CD4-positive, CD25-positive, alpha-beta regulatory T cell (primary cell): ENCODE data around the gene FOXP2. TPM values are rescaled to one million over a fixed set of nuclear protein-coding genes. Genes with fewer than 3 reads are reported as not detected.
"Not testable (repeated sequence)": the region's sequence is repeated elsewhere in the genome, so short reads cannot be mapped to it uniquely, and the experiment has no call there.

ENCODE experiments used
- ATAC-seq, 2 donors: fragments of 150-1000 bp; cut with Tn5 transposase; one replicate each; pipeline ENCODE4 v1.10.0; 2021; ENCODE audit warnings: low read depth in 2 of 2, moderate number of reproducible peaks in 2 of 2, moderate library complexity in 1 of 2
- DNase-seq, 3 donors: peaks; one replicate each; pipeline versions ENCODE4 v3.0.0 to v3.0.0-alpha.2; 2012 to 2022; ENCODE audit warnings: mixed read lengths in 1 of 3
- H3K27ac ChIP-seq: one replicate; pipeline ENCODE4 v1.7.0; 2013; ENCODE audit warnings: mild to moderate bottlenecking, low read length; ENCODE audit not compliant: insufficient read depth, poor library complexity, severe bottlenecking
- H3K27me3 ChIP-seq: one replicate; pipeline ENCODE4 v1.7.0; 2013; ENCODE audit warnings: low read length; ENCODE audit not compliant: control insufficient read depth, insufficient read depth
- H3K36me3 ChIP-seq: one replicate; pipeline ENCODE4 v1.7.0; 2013; ENCODE audit warnings: mild to moderate bottlenecking, low read length, moderate library complexity; ENCODE audit not compliant: control insufficient read depth, insufficient read depth
- H3K4me1 ChIP-seq: 2 replicates; pipeline ENCODE4 v1.7.0; 2013; ENCODE audit warnings: mild to moderate bottlenecking, low read length; ENCODE audit not compliant: insufficient read depth, control insufficient read depth, poor library complexity, severe bottlenecking
- H3K4me3 ChIP-seq: one replicate; pipeline ENCODE4 v1.7.0; 2013; ENCODE audit warnings: low read depth, mild to moderate bottlenecking, low read length, moderate library complexity
- H3K9me3 ChIP-seq, 2 experiments: 1 replicate in 1 of 2; 2 replicates in 1 of 2; pipeline ENCODE4 v1.7.0; 2013; ENCODE audit warnings: low read length in 2 of 2, mild to moderate bottlenecking in 1 of 2, moderate library complexity in 1 of 2; ENCODE audit not compliant: control insufficient read depth in 2 of 2
- H3K27ac Mint-ChIP-seq, 3 donors: one replicate each; pipeline ENCODE4 v1.8.0; 2020 to 2022; ENCODE audit warnings: mild to moderate bottlenecking in 3 of 3, mixed read lengths in 3 of 3, moderate library complexity in 2 of 3
- H3K27me3 Mint-ChIP-seq: one replicate; pipeline ENCODE4 v1.8.0; 2022; ENCODE audit warnings: mild to moderate bottlenecking, mixed read lengths
- H3K36me3 Mint-ChIP-seq: one replicate; pipeline ENCODE4 v1.8.0; 2020; ENCODE audit warnings: mixed read lengths
- H3K4me1 Mint-ChIP-seq, 4 donors: one replicate each; pipeline ENCODE4 v1.8.0; 2020 to 2022; ENCODE audit warnings: mixed read lengths in 4 of 4, mild to moderate bottlenecking in 1 of 4
- H3K4me3 Mint-ChIP-seq, 4 donors: one replicate each; pipeline ENCODE4 v1.8.0; 2020 to 2022; ENCODE audit warnings: mild to moderate bottlenecking in 4 of 4, mixed read lengths in 4 of 4, moderate library complexity in 3 of 4
- H3K9me3 Mint-ChIP-seq, 7 donors: one replicate each; pipeline ENCODE4 v1.8.0; 2020 to 2022; ENCODE audit warnings: mixed read lengths in 7 of 7, mild to moderate bottlenecking in 3 of 7, moderate library complexity in 2 of 7
- polyA plus RNA-seq, 4 donors: library from polyadenylated mRNA; unstranded; fragments of 300-500 nt; fragmentation: Illumina TruSeq; gene quantifications; one replicate each; pipeline ENCODE4 v1.2.3, GENCODE V29; 2021
- total RNA-seq: library from RNA; stranded (reverse); gene quantifications from one replicate; pipeline ENCODE4 v1.2.3, GENCODE V29; 2022

FOXP2 gene
- total and polyA plus RNA-seq, 5 donors from 2014 or later: not detected

- H3K36me3 ChIP-seq: no peaks in the 10 kb centered on the region
- H3K9me3 ChIP-seq: no peaks in the 10 kb centered on the region
- H3K27ac ChIP-seq: no peak overlapping the region
- H3K4me1 Mint-ChIP-seq: no peaks in the 10 kb centered on the region
- H3K4me3 Mint-ChIP-seq: no peak overlapping the region
- DNase-seq (no peak), ATAC-seq (no peak)
- H3K27me3 ChIP-seq: no peaks in the 10 kb centered on the region
- H3K4me1 ChIP-seq: no peaks in the 10 kb centered on the region
- no peak overlapping the region for H3K4me3 ChIP-seq
- H3K36me3 Mint-ChIP-seq: no peaks in the 10 kb centered on the region
- no peak overlapping the region for H3K27ac Mint-ChIP-seq
- no peaks in the 10 kb centered on the region for H3K27me3 Mint-ChIP-seq
- H3K9me3 Mint-ChIP-seq: peaks cover 0 to 3% (median 0%) of the 10 kb centered on the region in 7 donors
Observed at GRCh38 chr7:114481999-114482398, 67.4 kb downstream of the FOXP2 start.

GRCh38 chr7:114484226-114484625 lies 69.6 kb downstream of the FOXP2 start:
- ATAC-seq (no peak), DNase-seq (no peak)
- H3K27ac ChIP-seq: no peak overlapping the region
- Mint-ChIP-seq H3K4me3 (no peak overlapping the region), H3K27me3 (no peaks in the 10 kb centered on the region), H3K9me3 (peaks cover 0 to 13% (median 2%) of the 10 kb centered on the region in 7 donors), H3K27ac (no peak overlapping the region), H3K4me1 (no peaks in the 10 kb centered on the region), H3K36me3 (no peaks in the 10 kb centered on the region)
- no peaks in the 10 kb centered on the region for H3K27me3 ChIP-seq
- H3K4me1 ChIP-seq: no peaks in the 10 kb centered on the region
- no peak overlapping the region for H3K4me3 ChIP-seq
- H3K9me3 ChIP-seq: no peaks in the 10 kb centered on the region
- H3K36me3 ChIP-seq: no peaks in the 10 kb centered on the region

GRCh38 chr7:114487174-114487573 lies 72.6 kb downstream of the FOXP2 start:
- Mint-ChIP-seq H3K36me3 (no peaks in the 10 kb centered on the region), H3K9me3 (peaks cover 0 to 13% (median 5%) of the 10 kb centered on the region in 7 donors), H3K27me3 (no peaks in the 10 kb centered on the region)

GRCh38 chr7:114488696-114489095 lies 74.1 kb downstream of the FOXP2 start:
- Mint-ChIP-seq H3K27me3 (no peaks in the 10 kb centered on the region), H3K4me1 (no peaks in the 10 kb centered on the region), H3K9me3 (peaks cover 0 to 13% (median 5%) of the 10 kb centered on the region in 7 donors), H3K36me3 (no peaks in the 10 kb centered on the region), H3K4me3 (no peak overlapping the region), H3K27ac (no peak overlapping the region)
- no peak for ATAC-seq
- DNase-seq: no peak
- H3K27me3 ChIP-seq: no peaks in the 10 kb centered on the region
- no peaks in the 10 kb centered on the region for H3K36me3 ChIP-seq
- H3K4me3 ChIP-seq: no peak overlapping the region
- H3K9me3 ChIP-seq: no peaks in the 10 kb centered on the region
- no peak overlapping the region for H3K27ac ChIP-seq
- H3K4me1 ChIP-seq: no peaks in the 10 kb centered on the region

More at GRCh38 chr7:114487174-114487573, 72.6 kb downstream of the FOXP2 start:
- Mint-ChIP-seq H3K4me1 (no peaks in the 10 kb centered on the region), H3K27ac (no peak overlapping the region), H3K4me3 (no peak overlapping the region)
- Histone ChIP-seq H3K27ac (no peak overlapping the region), H3K27me3 (no peaks in the 10 kb centered on the region), H3K36me3 (no peaks in the 10 kb centered on the region), H3K9me3 (no peaks in the 10 kb centered on the region), H3K4me1 (no peaks in the 10 kb centered on the region), H3K4me3 (no peak overlapping the region)
- ATAC-seq: no peak
- DNase-seq: no peak

GRCh38 chr7:114497491-114497890 lies 82.9 kb downstream of the FOXP2 start:
- not testable (repeated sequence) for H3K36me3 Mint-ChIP-seq, H3K9me3 ChIP-seq, H3K27ac Mint-ChIP-seq, H3K4me3 ChIP-seq, H3K36me3 ChIP-seq, H3K4me1 Mint-ChIP-seq, H3K9me3 Mint-ChIP-seq, DNase-seq, ATAC-seq, H3K4me3 Mint-ChIP-seq, H3K27me3 Mint-ChIP-seq, H3K27me3 ChIP-seq, H3K27ac ChIP-seq, H3K4me1 ChIP-seq

- H3K36me3 ChIP-seq: no peaks in the 10 kb centered on the region
- H3K9me3 ChIP-seq: no peaks in the 10 kb centered on the region
- no peaks in the 10 kb centered on the region for H3K4me1 ChIP-seq
- Mint-ChIP-seq H3K9me3 (peaks cover 0 to 3% (median 0%) of the 10 kb centered on the region in 7 donors), H3K4me1 (no peaks in the 10 kb centered on the region), H3K4me3 (no peak overlapping the region), H3K27me3 (no peaks in the 10 kb centered on the region), H3K36me3 (no peaks in the 10 kb centered on the region), H3K27ac (no peak overlapping the region)
- DNase-seq (no peak), ATAC-seq (no peak)
- no peaks in the 10 kb centered on the region for H3K27me3 ChIP-seq
- no peak overlapping the region for H3K4me3 ChIP-seq
- H3K27ac ChIP-seq: no peak overlapping the region
Observed at GRCh38 chr7:114502454-114503254, 88.0 kb downstream of the FOXP2 start.

GRCh38 chr7:114504586-114504985 lies 90.0 kb downstream of the FOXP2 start:
- Histone ChIP-seq H3K4me3 (no peak overlapping the region), H3K4me1 (no peaks in the 10 kb centered on the region), H3K27me3 (no peaks in the 10 kb centered on the region), H3K36me3 (no peaks in the 10 kb centered on the region), H3K9me3 (no peaks in the 10 kb centered on the region), H3K27ac (no peak overlapping the region)
- no peak overlapping the region for H3K4me3 Mint-ChIP-seq
- H3K27me3 Mint-ChIP-seq: no peaks in the 10 kb centered on the region
- DNase-seq: no peak
- no peaks in the 10 kb centered on the region for H3K4me1 Mint-ChIP-seq
- ATAC-seq: no peak
- peaks cover 0 to 3% (median 0%) of the 10 kb centered on the region in 7 donors for H3K9me3 Mint-ChIP-seq
- no peak overlapping the region for H3K27ac Mint-ChIP-seq
- no peaks in the 10 kb centered on the region for H3K36me3 Mint-ChIP-seq

GRCh38 chr7:114507381-114507780 lies 92.8 kb downstream of the FOXP2 start:
- ATAC-seq: no peak
- Histone ChIP-seq H3K4me1 (no peaks in the 10 kb centered on the region), H3K27ac (no peak overlapping the region), H3K9me3 (no peaks in the 10 kb centered on the region), H3K36me3 (no peaks in the 10 kb centered on the region), H3K4me3 (no peak overlapping the region), H3K27me3 (no peaks in the 10 kb centered on the region)
- H3K36me3 Mint-ChIP-seq: no peaks in the 10 kb centered on the region
- H3K4me1 Mint-ChIP-seq: no peaks in the 10 kb centered on the region
- H3K27ac Mint-ChIP-seq: peak overlapping the region in 1 of 3 donors; percentile 50
- peaks cover 0 to 3% (median 0%) of the 10 kb centered on the region in 7 donors for H3K9me3 Mint-ChIP-seq
- H3K27me3 Mint-ChIP-seq: no peaks in the 10 kb centered on the region
- DNase-seq: no peak
- no peak overlapping the region for H3K4me3 Mint-ChIP-seq
